GM12872 (cell line): Measurements from ENCODE around the gene MTRR.

Source experiments
- CTCF ChIP-seq: IDR thresholded peaks from 3 replicates; pipeline ENCODE4 v1.5.1; 2011; ENCODE audit warnings: low read depth, mild to moderate bottlenecking, low read length, moderate library complexity; ENCODE audit not compliant: insufficient read depth

The MTRR gene

GRCh38 chr5:7871653-7872052 is 2.7 kb downstream of the MTRR start:
- TF ChIP-seq CTCF, result no peak

- TF ChIP-seq CTCF, result no peak
Observed at GRCh38 chr5:7872517-7873130, 3.7 kb downstream of the MTRR start.

DNA sequence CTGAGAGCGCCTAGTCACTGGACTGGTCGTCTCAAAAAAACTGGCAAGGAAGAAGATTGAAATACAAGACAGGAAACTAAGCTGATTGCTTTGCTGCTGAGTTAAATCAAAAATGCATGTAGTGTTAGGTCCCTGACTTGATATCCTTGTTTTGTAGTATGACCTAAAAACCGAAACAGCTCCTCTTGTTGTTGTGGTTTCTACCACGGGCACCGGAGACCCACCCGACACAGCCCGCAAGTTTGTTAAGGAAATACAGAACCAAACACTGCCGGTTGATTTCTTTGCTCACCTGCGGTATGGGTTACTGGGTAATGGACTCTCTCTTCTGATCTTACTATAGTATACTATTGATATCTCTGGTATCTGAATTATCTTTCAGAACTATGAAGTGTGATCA is 4.3 kb downstream of the MTRR start:
- no peak for TF ChIP-seq CTCF

DNA sequence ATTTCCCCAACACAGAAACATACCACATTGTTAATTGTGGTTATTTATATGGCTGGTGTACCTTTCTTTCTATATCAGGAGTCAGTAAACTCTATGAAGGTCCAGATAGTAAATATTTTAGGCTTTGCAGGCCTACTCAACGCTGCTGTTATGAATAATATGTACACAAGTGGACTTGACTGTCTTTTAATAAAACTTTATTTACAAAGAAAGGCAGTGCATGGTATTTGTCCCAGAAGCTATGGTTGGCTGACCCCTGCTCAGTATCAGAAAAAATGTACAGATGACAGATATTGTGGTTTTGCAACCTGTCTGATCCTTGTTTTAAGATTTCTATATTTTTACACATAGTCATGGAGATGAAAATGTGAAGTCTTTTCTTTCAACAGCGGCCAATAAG is 5.7 kb downstream of the MTRR start:
- no peak for TF ChIP-seq CTCF

- TF ChIP-seq CTCF, result no peak
Observed at GRCh38 chr5:7875151-7875550, 6.2 kb downstream of the MTRR start.

- TF ChIP-seq CTCF, result no peak
Observed at GRCh38 chr5:7876867-7877266, 7.9 kb downstream of the MTRR start.

GRCh38 chr5:7877851-7878250 is 8.9 kb downstream of the MTRR start:
- TF ChIP-seq CTCF, result no peak

DNA sequence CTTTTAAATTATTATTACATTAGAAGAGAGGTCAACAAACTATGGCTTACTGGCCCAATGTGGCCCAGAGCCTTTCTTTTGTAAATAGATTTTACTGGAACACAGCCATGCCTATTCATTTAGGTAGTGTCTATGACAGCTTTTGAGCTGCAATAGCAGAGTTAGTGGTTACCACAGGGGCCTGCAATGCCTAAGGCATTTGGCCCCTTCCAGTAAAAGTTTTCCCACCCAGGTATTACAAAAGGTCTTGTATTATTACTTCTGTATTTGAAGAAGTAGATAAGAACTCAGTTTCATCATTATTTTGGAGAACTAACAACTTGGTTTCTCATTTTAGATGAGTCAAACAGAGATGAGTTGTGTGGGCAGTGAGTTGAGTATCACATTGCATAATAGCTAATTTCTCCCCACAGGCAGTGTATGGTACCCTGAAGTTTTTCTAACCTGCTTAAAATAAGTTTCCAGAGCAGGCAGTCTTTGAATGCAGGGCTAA is 9.5 kb downstream of the MTRR start:
- no peak for TF ChIP-seq CTCF
